HEK293T (cell line): ENCODE measurements around the gene DUS1L.

ENCODE experiments used
- CTCF ChIA-PET: fragments of 350-600 bp; formaldehyde crosslinking; extraction: SDS; loops from one replicate; lab custom pipeline; 2021; ENCODE audit warnings: antibody characterized with exemption, inconsistent platforms; lab: Yijun Ruan, JAX
- POLR2A ChIA-PET: fragments of 350-600 bp; formaldehyde crosslinking; extraction: SDS; loops from one replicate; lab custom pipeline; 2020; ENCODE audit warnings: antibody characterized with exemption, inconsistent platforms; lab: Yijun Ruan, JAX
- DNase-seq: peaks from one replicate; pipeline ENCODE4 v3.0.0; 2012; ENCODE audit warnings: mixed read lengths; ENCODE audit errors: extremely low spot score
- ARNT ChIP-seq: fragments of 450-650 bp; IDR thresholded peaks from 2 replicates; pipeline ENCODE4 v1.6.1; 2017; ENCODE audit warnings: mild to moderate bottlenecking
- BHLHE40 ChIP-seq: fragments of 450-650 bp; IDR thresholded peaks from 2 replicates; pipeline ENCODE4 v1.6.1; 2016; ENCODE audit warnings: mild to moderate bottlenecking, moderate library complexity, borderline replicate concordance
- CTBP1 ChIP-seq: fragments of 450-650 bp; IDR thresholded peaks from 2 replicates; pipeline ENCODE4 v1.6.1; 2016; ENCODE audit warnings: borderline replicate concordance
- ELF4 ChIP-seq: fragments of 450-650 bp; IDR thresholded peaks from 2 replicates; pipeline ENCODE4 v1.6.1; 2017; ENCODE audit warnings: antibody characterized with exemption
- FOXA1 ChIP-seq: fragments of 450-650 bp; IDR thresholded peaks from 2 replicates; pipeline ENCODE4 v1.6.1; 2016; ENCODE audit warnings: mild to moderate bottlenecking
- FOXK2 ChIP-seq: fragments of 450-650 bp; IDR thresholded peaks from 2 replicates; pipeline ENCODE4 v1.6.1; 2016; ENCODE audit warnings: mild to moderate bottlenecking
- FOXM1 ChIP-seq: fragments of 450-650 bp; IDR thresholded peaks from 2 replicates; pipeline ENCODE4 v1.6.1; 2017; ENCODE audit warnings: mild to moderate bottlenecking, borderline replicate concordance
- HDGF ChIP-seq: fragments of 450-650 bp; IDR thresholded peaks from 2 replicates; pipeline ENCODE4 v1.6.1; 2017; ENCODE audit warnings: antibody characterized with exemption, borderline replicate concordance
- L3MBTL2 ChIP-seq: fragments of 450-650 bp; conservative IDR thresholded peaks from 2 replicates; pipeline ENCODE4 v1.6.1; 2016; ENCODE audit warnings: mild to moderate bottlenecking
- LEF1 ChIP-seq: fragments of 450-650 bp; IDR thresholded peaks from 2 replicates; pipeline ENCODE4 v1.6.1; 2017; ENCODE audit warnings: mild to moderate bottlenecking, borderline replicate concordance
- NFRKB ChIP-seq: fragments of 450-650 bp; IDR thresholded peaks from 2 replicates; pipeline ENCODE4 v1.6.1; 2016; ENCODE audit warnings: mild to moderate bottlenecking, moderate library complexity
- SP1 ChIP-seq: fragments of 450-650 bp; IDR thresholded peaks from 2 replicates; pipeline ENCODE4 v1.6.1; 2017
- SUZ12 ChIP-seq: fragments of 450-650 bp; IDR thresholded peaks from 2 replicates; pipeline ENCODE4 v1.6.1; 2016; ENCODE audit warnings: mild to moderate bottlenecking
- TARDBP ChIP-seq: fragments of 450-650 bp; IDR thresholded peaks from 2 replicates; pipeline ENCODE4 v1.6.1; 2016
- ZNF384 ChIP-seq: fragments of 450-650 bp; IDR thresholded peaks from 2 replicates; pipeline ENCODE4 v1.6.1; 2016
- TF ChIP-seq, protein P1 (sequence below): fragments of 450-650 bp; IDR thresholded peaks from 2 replicates; pipeline ENCODE4 v1.6.1; 2016

The DUS1L gene

DNA sequence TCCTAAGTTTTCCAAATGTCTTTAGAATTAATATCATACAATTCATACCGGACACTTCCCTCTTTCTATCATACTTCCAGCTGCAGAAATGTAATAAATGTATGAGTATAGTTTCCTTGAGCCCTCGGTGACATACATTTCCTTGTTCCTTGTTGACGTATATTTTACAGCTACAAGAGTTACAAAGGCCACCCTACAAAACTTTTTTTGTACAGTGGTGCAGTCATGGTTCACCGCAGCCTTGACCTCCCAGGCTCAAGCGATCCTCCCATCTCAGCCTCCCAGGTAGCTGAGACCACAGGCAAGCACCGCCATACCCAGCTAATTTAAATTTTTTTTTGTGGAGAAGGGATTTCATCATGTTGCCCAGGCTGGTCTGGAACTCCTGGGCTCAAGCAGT lies 7.2 kb upstream of the DUS1L start:
- DNase-seq = no peak
- TF ChIP-seq TARDBP (no peak), FOXK2 (no peak), ELF4 (no peak), FOXA1 (no peak), BHLHE40 (no peak), ARNT (no peak), NFRKB (no peak), CTBP1 (no peak), ZNF384 (no peak), HDGF (no peak), FOXM1 (no peak), SUZ12 (no peak), SP1 (no peak), LEF1 (no peak), L3MBTL2 (no peak)
- TF ChIP-seq, protein P1, sequence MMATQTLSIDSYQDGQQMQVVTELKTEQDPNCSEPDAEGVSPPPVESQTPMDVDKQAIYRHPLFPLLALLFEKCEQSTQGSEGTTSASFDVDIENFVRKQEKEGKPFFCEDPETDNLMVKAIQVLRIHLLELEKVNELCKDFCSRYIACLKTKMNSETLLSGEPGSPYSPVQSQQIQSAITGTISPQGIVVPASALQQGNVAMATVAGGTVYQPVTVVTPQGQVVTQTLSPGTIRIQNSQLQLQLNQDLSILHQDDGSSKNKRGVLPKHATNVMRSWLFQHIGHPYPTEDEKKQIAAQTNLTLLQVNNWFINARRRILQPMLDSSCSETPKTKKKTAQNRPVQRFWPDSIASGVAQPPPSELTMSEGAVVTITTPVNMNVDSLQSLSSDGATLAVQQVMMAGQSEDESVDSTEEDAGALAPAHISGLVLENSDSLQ = no peak
- ChIA-PET POLR2A (interaction anchor here (1.0 kb wide), 1 partner anchor 26 kb away, joined by 4 read pairs; the partner anchor contains the start of gene FASN), CTCF (no interaction called here)

GRCh38 chr17:82070611-82071010 lies 5.0 kb upstream of the DUS1L start:
- ChIA-PET CTCF (no interaction called here), POLR2A (interaction anchor here (1.8 kb wide), 2 partner anchors 14 to 28 kb away, joined by 3 to 4 read pairs; no protein-coding TSS in a partner anchor)
- no peak for TF ChIP-seq HDGF
- TF ChIP-seq, protein P1 = peak; percentile 90
- DNase-seq = no peak

DNA sequence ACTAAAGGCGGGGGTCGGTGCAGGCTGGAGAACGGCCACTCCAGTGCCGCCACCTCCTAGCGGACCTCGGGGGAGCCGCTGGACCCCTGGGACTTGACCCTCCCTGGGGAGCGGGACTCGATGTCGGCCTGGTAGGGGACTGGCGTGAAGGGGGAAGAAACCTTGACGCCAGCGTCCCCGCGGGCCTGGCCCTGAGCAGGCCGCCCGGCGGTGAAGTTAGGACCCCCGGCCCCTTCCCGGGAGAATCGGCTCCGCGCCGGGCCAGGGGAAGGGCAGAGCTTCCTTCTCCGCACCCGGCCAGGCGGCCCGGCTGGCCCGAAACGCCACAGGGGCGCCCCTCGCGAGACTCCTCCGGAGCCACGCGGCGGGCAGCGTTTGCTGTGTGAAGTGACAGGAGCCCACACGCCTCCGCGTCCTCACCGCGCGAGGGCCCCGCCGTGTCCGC lies 389 bp downstream of the DUS1L start:
- ChIA-PET POLR2A (interaction anchor here (0.9 to 6.8 kb wide), 8 partner anchors 11 to 35 kb away, joined by 3 to 46 read pairs (median 6); partner anchors contain the start of genes DCXR, FASN, GPS1 and RFNG), CTCF (no interaction called here)
- TF ChIP-seq TARDBP (no peak), LEF1 (no peak), FOXK2 (no peak), ZNF384 (no peak), ELF4 (no peak), CTBP1 (no peak), FOXM1 (no peak), L3MBTL2 (no peak), SUZ12 (no peak), FOXA1 (no peak), NFRKB (no peak), HDGF (no peak), BHLHE40 (no peak), ARNT (no peak), SP1 (no peak)
- TF ChIP-seq, protein P1 = no peak
- no peak for DNase-seq

GRCh38 chr17:82064433-82065192 lies 991 bp downstream of the DUS1L start:
- no peak for DNase-seq
- TF ChIP-seq, protein P1 = no peak
- TF ChIP-seq L3MBTL2 = 0 out of 2 replicates have a peak, but pooled peaks have one; percentile 23
- CTCF ChIA-PET = no interaction called here
- POLR2A ChIA-PET = interaction anchor here (1.1 to 6.8 kb wide), 7 partner anchors 10 to 130 kb away, joined by 3 to 46 read pairs (median 9); partner anchors contain the start of genes FASN, GPS1, RAC3 and RFNG

DNA sequence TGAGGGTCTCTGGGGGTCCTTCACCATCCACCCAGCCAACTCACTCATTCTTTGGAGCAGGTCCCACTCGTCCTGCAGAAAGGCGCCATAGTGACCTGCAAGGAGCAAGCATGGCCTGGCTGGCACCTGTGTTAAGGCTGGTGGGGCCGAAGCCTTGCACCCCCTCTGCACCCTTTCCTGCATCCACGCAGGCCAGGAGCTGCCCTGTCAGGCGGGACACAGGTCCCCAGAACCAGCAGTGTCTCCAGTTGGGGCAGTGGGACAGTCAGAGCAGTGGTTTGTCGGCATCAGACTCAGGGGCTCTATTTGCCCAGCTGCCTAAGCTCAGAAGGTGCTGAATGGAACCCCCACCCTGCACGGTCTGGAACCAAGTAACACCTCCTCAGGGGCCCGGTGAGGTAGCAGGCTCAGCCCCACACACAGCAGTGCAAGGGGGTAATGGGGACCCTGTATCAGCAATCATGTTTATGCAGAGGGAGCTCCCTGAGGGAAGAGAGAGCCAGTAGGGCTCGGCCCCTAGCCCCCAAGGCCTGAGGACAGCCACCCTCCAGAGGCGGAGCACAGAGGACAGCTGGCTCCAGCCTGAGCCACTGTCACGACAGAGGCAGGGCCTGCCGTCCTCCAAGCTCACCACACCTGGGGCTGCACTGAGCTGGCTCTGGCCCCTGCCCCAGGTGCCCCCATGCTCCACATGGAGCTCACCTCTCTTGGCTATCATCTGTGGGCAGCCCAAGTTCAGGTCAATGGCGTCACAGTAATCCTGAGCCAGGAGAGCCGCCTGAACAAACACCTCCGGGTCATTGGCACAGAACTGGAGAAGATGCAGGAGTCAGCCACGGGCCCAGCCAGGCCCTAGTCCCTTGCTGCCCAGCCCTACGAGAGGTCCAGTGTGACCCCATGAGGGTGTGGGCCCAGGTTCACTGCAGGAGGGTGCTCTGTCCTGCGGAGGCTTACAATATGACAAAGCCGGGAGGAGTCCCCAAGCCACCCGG lies 1.9 kb downstream of the DUS1L start:
- CTCF ChIA-PET = no interaction called here
- DNase-seq = no peak
- TF ChIP-seq FOXK2 = no peak
- TF ChIP-seq FOXM1 = no peak
- no peak for TF ChIP-seq CTBP1
- TF ChIP-seq, protein P1 = no peak
- POLR2A ChIA-PET = interaction anchor here (0.7 to 6.8 kb wide), 9 partner anchors 10 to 130 kb away, joined by 3 to 46 read pairs (median 4); partner anchors contain the start of genes DCXR, FASN, GPS1 and RAC3
